ENCODE measurements around the gene PFDN2. TPM values are rescaled to one million over a fixed set of nuclear protein-coding genes. Genes with fewer than 3 reads are reported as not detected.

The PFDN2 gene
- total and polyA plus RNA-seq, 10 of the 15 experiments (the other 5 are each of a cell fraction or from before 2014, with no cell fraction given): 30.0 to 141 (median 80.5) TPM

GRCh38 chr1:161081519-161081918, 36.3 kb downstream of the PFDN2 start:
- ATAC-seq (no peak), DNase-seq (ENCODE audit: low read depth, low spot score) (no peak), FAIRE-seq (no peak)
- ChIA-PET RAD21 (ENCODE audit: unreplicated experiment) (no interaction called here), CTCF (no interaction called here), POLR2A (no interaction called here), SMC1A (ENCODE audit: uncharacterized antibody, unreplicated experiment) (interaction anchor here (1.1 kb wide), 1 partner anchor 11 kb away, joined by 4 read pairs; no protein-coding TSS in a partner anchor)
- no peaks in the 10 kb centered on the region for H3K79me2 ChIP-seq (ENCODE audit: control insufficient read depth, insufficient read depth, low read length)
- no peak overlapping the region for H3K27ac ChIP-seq (ENCODE audit: control insufficient read depth, insufficient read depth)
- WGBS (ENCODE audit: insufficient coverage, insufficient replicate concordance, low lambda C conversion rate, missing lambda C conversion rate): 70% methylated on average over 5 of the region's 5 CpGs
- no peak overlapping the region for H3K9ac ChIP-seq (ENCODE audit: control insufficient read depth, insufficient read depth, low read length)
- H3K4me2 ChIP-seq (ENCODE audit: control insufficient read depth, insufficient read depth): no peak overlapping the region
- no peak overlapping the region for H3K4me3 ChIP-seq
- BruUV-seq (replicated peaks): no TSS peak
- H3K36me3 ChIP-seq (ENCODE audit: control insufficient read depth in 2 of 2, insufficient read depth in 2 of 2, low read length in 1 of 2): no peaks in the 10 kb centered on the region
- H3K4me1 ChIP-seq (ENCODE audit: control insufficient read depth, insufficient read depth, low read length): no peaks in the 10 kb centered on the region; the same call in 1 of the 2 replicates
- H3K9me3 ChIP-seq (replicated peaks; ENCODE audit: control insufficient read depth, insufficient read depth, low read length): no peaks in the 10 kb centered on the region
- in situ Hi-C loops (cut with MboI): no loop called here
- H4K20me1 ChIP-seq (ENCODE audit: control insufficient read depth, insufficient read depth): no peaks in the 10 kb centered on the region
- H3K27me3 ChIP-seq (replicated peaks in 1 of 2; ENCODE audit: control insufficient read depth in 2 of 2, insufficient read depth in 2 of 2, low read length in 1 of 2): no peaks in the 10 kb centered on the region
- intact Hi-C loops (cut with micrococcal nuclease; ENCODE audit: unreplicated experiment): no loop called here
- H2AFZ ChIP-seq (ENCODE audit: control insufficient read depth, low read depth, low read length): no peak overlapping the region
- no peak for TF ChIP-seq PML (IDR thresholded peaks at IDR 0.05; ENCODE audit: low read length)
- TF ChIP-seq E2F4 (IDR thresholded peaks at IDR 0.05; ENCODE audit: low read depth, low read length): no peak
- TF ChIP-seq SMARCA5 (IDR thresholded peaks at IDR 0.05): no peak
- no peak for TF ChIP-seq TAF1 (IDR thresholded peaks at IDR 0.05; ENCODE audit: borderline replicate concordance, low read depth, low read length)
- no peak for TF ChIP-seq RAD21 (IDR thresholded peaks at IDR 0.05; ENCODE audit: insufficient read depth, low read depth, low read length)
- TF ChIP-seq FOS (IDR thresholded peaks at IDR 0.05; ENCODE audit: borderline replicate concordance, extremely low read depth, insufficient read length): no peak
